SK-N-SH (cell line): ENCODE results near the gene MEF2C. TPM values are rescaled to one million over a fixed set of nuclear protein-coding genes. Genes with fewer than 3 reads are reported as not detected.

Experiments used
- CTCF ChIA-PET: fragments of 300-600, 350-600 bp; formaldehyde crosslinking; extraction: SDS; loops from one replicate; lab custom pipeline; 2021; lab: Yijun Ruan, JAX
- POLR2A ChIA-PET: fragments of 350-600 bp; sonication (Branson Sonifier 250); formaldehyde crosslinking; extraction: SDS; loops from one replicate; lab custom pipeline; 2020; ENCODE audit warnings: antibody characterized with exemption, inconsistent platforms; lab: Yijun Ruan, JAX
- DNase-seq: peaks from one replicate; pipeline ENCODE4 v3.0.0; 2012
- H2AFZ ChIP-seq: fragments of 200-600 bp; sonication (generic); 2 replicates; pipeline ENCODE4 v1.8.1; 2016; ENCODE audit warnings: antibody characterized with exemption, mild to moderate bottlenecking, low read depth
- H3F3A ChIP-seq: fragments of 200-600 bp; sonication (generic); replicated peaks from 2 replicates; pipeline ENCODE3; 2016; ENCODE audit warnings: antibody characterized with exemption, mild to moderate bottlenecking; ENCODE audit not compliant: insufficient read depth
- H3K27ac ChIP-seq, 2 experiments: fragments of 200-500 bp in 1 of 2; fragments of 200-600 bp in 1 of 2; sonication (Bioruptor generic) in 1 of 2; sonication (generic), shearing (Covaris generic) in 1 of 2; 2 replicates each; pipeline versions ENCODE4 v1.5.1 to v1.6.1; 2014 to 2016; ENCODE audit warnings: low read depth in 2 of 2, inconsistent platforms in 1 of 2, low read length in 1 of 2, mild to moderate bottlenecking in 1 of 2, mixed read lengths in 1 of 2
- H3K27me3 ChIP-seq: fragments of 200-600 bp; sonication (generic), shearing (Covaris generic); 2 replicates; pipeline ENCODE4 v1.6.1; 2016; ENCODE audit warnings: mixed run types; ENCODE audit not compliant: insufficient read depth
- H3K36me3 ChIP-seq, 2 experiments: fragments of 200-500 bp in 1 of 2; fragments of 200-600 bp in 1 of 2; sonication (Bioruptor generic) in 1 of 2; sonication (generic) in 1 of 2; replicated peaks in 1 of 2; 2 replicates each; pipeline versions ENCODE3 to v1.5.1; 2014 to 2016; ENCODE audit warnings: low read length in 1 of 2, mild to moderate bottlenecking in 1 of 2; ENCODE audit not compliant: insufficient read depth in 2 of 2, control insufficient read depth in 1 of 2
- H3K4me1 ChIP-seq, 2 experiments: fragments of 200-500 bp in 1 of 2; fragments of 200-600 bp in 1 of 2; sonication (Bioruptor generic) in 1 of 2; sonication (generic), shearing (Covaris generic) in 1 of 2; 2 replicates each; pipeline versions ENCODE4 v1.5.1 to v1.6.1; 2014 to 2016; ENCODE audit warnings: low read depth in 1 of 2, low read length in 1 of 2, mixed run types in 1 of 2; ENCODE audit not compliant: insufficient read depth in 2 of 2, control insufficient read depth in 1 of 2
- H3K4me2 ChIP-seq: fragments of 200-600 bp; sonication (generic), shearing (Covaris generic); 2 replicates; pipeline ENCODE4 v1.6.1; 2017; ENCODE audit warnings: mixed run types
- H3K4me3 ChIP-seq, 2 experiments: fragments of 200-500 bp in 1 of 2; fragments of 200-600 bp in 1 of 2; sonication (Bioruptor generic) in 1 of 2; sonication (generic), shearing (Covaris generic) in 1 of 2; 2 replicates each; pipeline versions ENCODE4 v1.5.1 to v1.8.1; 2014 to 2016; ENCODE audit warnings: low read depth in 2 of 2, inconsistent platforms in 1 of 2, low read length in 1 of 2, mild to moderate bottlenecking in 1 of 2, mixed read lengths in 1 of 2, moderate library complexity in 1 of 2
- H3K79me2 ChIP-seq: fragments of 200-600 bp; sonication (generic); 2 replicates; pipeline ENCODE4 v1.8.1; 2017; ENCODE audit warnings: mild to moderate bottlenecking; ENCODE audit not compliant: insufficient read depth
- H3K9ac ChIP-seq: fragments of 200-600 bp; sonication (generic); 2 replicates; pipeline ENCODE4 v1.6.1; 2017; ENCODE audit warnings: mixed run types
- H3K9me2 ChIP-seq: fragments of 200-600 bp; sonication (generic); 2 replicates; pipeline ENCODE4 v1.6.1; 2017; ENCODE audit warnings: mixed run types
- H3K9me3 ChIP-seq: fragments of 200-600 bp; sonication (generic); 2 replicates; pipeline ENCODE4 v1.6.1; 2017; ENCODE audit warnings: mixed run types, mild to moderate bottlenecking, moderate library complexity
- H4K20me1 ChIP-seq: fragments of 200-600 bp; sonication (generic); 2 replicates; pipeline ENCODE4 v1.6.1; 2017; ENCODE audit warnings: mild to moderate bottlenecking, mixed run types; ENCODE audit not compliant: insufficient read depth
- EP300 ChIP-seq, 2 experiments: IDR thresholded peaks; 2 replicates each; pipeline versions ENCODE4 v1.4.0 to v1.6.1; 2012; ENCODE audit warnings: borderline replicate concordance in 1 of 2, low read depth in 1 of 2, low read length in 1 of 2
- FOXM1 ChIP-seq: IDR thresholded peaks from 2 replicates; pipeline ENCODE4 v1.4.0; 2012; ENCODE audit warnings: low read depth, mild to moderate bottlenecking
- JUND ChIP-seq: IDR thresholded peaks from 2 replicates; pipeline ENCODE4 v1.4.0; 2012
- NRF1 ChIP-seq: IDR thresholded peaks from 2 replicates; pipeline ENCODE4 v1.6.1; 2012; ENCODE audit warnings: low read depth, mild to moderate bottlenecking, low read length
- POLR2AphosphoS5 ChIP-seq: IDR thresholded peaks from 2 replicates; pipeline ENCODE4 v1.6.1; 2012; ENCODE audit warnings: low read depth, low read length
- RAD21 ChIP-seq: IDR thresholded peaks from 2 replicates; pipeline ENCODE4 v1.6.1; 2012; ENCODE audit warnings: mild to moderate bottlenecking, low read length
- RXRA ChIP-seq: IDR thresholded peaks from 2 replicates; pipeline ENCODE4 v1.4.0; 2012; ENCODE audit warnings: low read depth, mild to moderate bottlenecking, borderline replicate concordance
- SIN3A ChIP-seq: IDR thresholded peaks from 2 replicates; pipeline ENCODE4 v1.6.1; 2012; ENCODE audit warnings: low read depth, mild to moderate bottlenecking, low read length, moderate library complexity, borderline replicate concordance
- TCF12 ChIP-seq: IDR thresholded peaks from 2 replicates; pipeline ENCODE4 v1.4.0; 2012
- YY1 ChIP-seq: IDR thresholded peaks from 2 replicates; pipeline ENCODE4 v1.4.0; 2012; ENCODE audit warnings: low read depth, mild to moderate bottlenecking
- WGBS: methylation state at CpG from one replicate; pipeline ENCODE4 v1.1.6; 2017; ENCODE audit warnings: low lambda C conversion rate; 5-methylcytosine and 5-hydroxymethylcytosine counted together
- polyA plus RNA-seq, 3 experiments: library from polyadenylated mRNA; depleted of rRNA; stranded (reverse); fragments of >200 nt; gene quantifications; 2 replicates each; pipeline ENCODE4 v1.2.3, GENCODE V29; 2012
- TF ChIP-seq, protein P1 (sequence below): IDR thresholded peaks from 2 replicates; pipeline ENCODE4 v1.4.0; 2012; ENCODE audit warnings: low read depth
- TF ChIP-seq, protein P2 (sequence below): IDR thresholded peaks from 2 replicates; pipeline ENCODE4; 2012
- TF ChIP-seq, protein P3 (sequence below): fragments of 200-600 bp; sonication (generic); IDR thresholded peaks from 2 replicates; pipeline ENCODE4 v1.6.1; 2017; ENCODE audit warnings: antibody characterized with exemption, mild to moderate bottlenecking, moderate library complexity

MEF2C gene
- polyA plus RNA-seq, 1 of the 3 experiments (the other 2 are of a cell fraction) = 1.2 TPM

DNA sequence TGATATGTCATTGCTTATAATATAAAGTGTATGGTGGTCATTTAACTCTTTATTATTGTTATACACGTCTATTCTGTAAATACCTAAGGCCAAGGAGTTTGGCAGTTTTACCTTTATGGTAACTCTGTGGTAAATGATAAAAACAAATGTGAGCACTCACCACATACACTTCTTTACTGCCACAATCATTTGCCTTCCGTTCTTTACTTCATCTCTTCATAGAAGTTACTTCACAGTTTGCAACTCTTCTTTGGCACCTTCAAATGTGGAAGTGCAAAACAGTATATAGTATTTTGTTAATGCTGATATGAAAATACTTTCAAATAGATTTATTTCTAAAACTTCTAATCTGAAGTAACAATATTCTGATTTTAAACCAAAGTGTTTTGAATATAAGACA is 4.4 kb upstream of the MEF2C start:
- no peaks in the 10 kb centered on the region for H4K20me1 ChIP-seq
- H3K9ac ChIP-seq = no peak overlapping the region
- no peaks in the 10 kb centered on the region for H3K9me2 ChIP-seq
- H3K79me2 ChIP-seq = no peaks in the 10 kb centered on the region
- no peak overlapping the region for H3K4me3 ChIP-seq
- no peak for TF ChIP-seq FOXM1
- no peak for TF ChIP-seq POLR2AphosphoS5
- TF ChIP-seq NRF1 = no peak
- TF ChIP-seq RXRA = no peak
- TF ChIP-seq, protein P1, sequence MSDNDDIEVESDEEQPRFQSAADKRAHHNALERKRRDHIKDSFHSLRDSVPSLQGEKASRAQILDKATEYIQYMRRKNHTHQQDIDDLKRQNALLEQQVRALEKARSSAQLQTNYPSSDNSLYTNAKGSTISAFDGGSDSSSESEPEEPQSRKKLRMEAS = no peak
- TF ChIP-seq YY1 = no peak
- TF ChIP-seq EP300 (IDR thresholded peaks at IDR 0.05; ENCODE audit: borderline replicate concordance in 1 of 2, low read depth in 1 of 2, low read length in 1 of 2) = no peak
- TF ChIP-seq SIN3A = no peak
- TF ChIP-seq, all 33 proteins: peak for 0
- CTCF ChIA-PET = no interaction called here
- no peaks in the 10 kb centered on the region for H3K9me3 ChIP-seq
- peaks cover 10% of the 10 kb centered on the region for H3F3A ChIP-seq
- H3K27ac ChIP-seq = no peak overlapping the region
- H3K4me2 ChIP-seq = no peak overlapping the region
- WGBS = 71% methylated on average over 2 of the region's 2 CpGs
- H3K36me3 ChIP-seq = no peaks in the 10 kb centered on the region
- peaks cover 0 to 2% of the 10 kb centered on the region in 2 experiments; a peak in 2 of 4 replicates for H3K4me1 ChIP-seq
- DNase-seq = no peak
- H3K27me3 ChIP-seq = no peaks in the 10 kb centered on the region
- POLR2A ChIA-PET = no interaction called here
- no peak overlapping the region; the same call in 1 of the 2 replicates for H2AFZ ChIP-seq

DNA sequence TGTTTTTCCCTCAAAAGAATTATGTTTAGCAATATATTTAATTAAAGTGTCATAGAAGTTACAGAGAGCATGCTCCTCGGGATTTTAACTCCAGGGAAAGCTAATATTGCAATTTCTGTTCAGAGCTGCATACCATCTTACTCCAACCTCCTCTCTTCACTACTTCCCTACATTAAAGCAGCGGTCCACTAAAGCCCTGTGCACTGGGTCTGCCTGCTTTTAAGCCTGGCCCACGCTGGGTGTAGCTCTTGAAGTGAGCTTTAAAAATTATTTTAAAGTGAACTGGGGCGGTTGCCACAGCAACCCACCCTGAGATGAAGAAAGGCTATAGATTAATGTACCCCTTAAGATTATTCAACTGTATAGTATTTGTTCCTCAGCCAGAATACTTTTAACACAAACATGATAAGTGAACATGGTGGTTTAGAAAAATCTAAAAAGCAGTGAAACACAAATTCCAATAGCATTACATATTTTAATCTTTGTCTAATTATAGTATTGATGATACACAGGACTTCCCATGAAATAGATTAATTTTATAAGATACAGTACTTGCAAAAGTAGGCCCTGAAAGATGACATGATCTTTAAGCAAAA is 3.9 kb upstream of the MEF2C start:
- Histone ChIP-seq H3K9me3 (no peaks in the 10 kb centered on the region), H3K4me1 (peaks cover 0 to 2% of the 10 kb centered on the region in 2 experiments; a peak in 2 of 4 replicates), H3K4me3 (no peak overlapping the region), H3K4me2 (no peak overlapping the region), H3K9me2 (no peaks in the 10 kb centered on the region), H4K20me1 (no peaks in the 10 kb centered on the region), H3K9ac (no peak overlapping the region), H2AFZ (no peak overlapping the region), H3K27ac (no peak overlapping the region), H3F3A (peaks cover 10% of the 10 kb centered on the region), H3K27me3 (no peaks in the 10 kb centered on the region), H3K79me2 (no peaks in the 10 kb centered on the region), H3K36me3 (no peaks in the 10 kb centered on the region)
- WGBS = 85% methylated on average over 4 of the region's 4 CpGs
- TF ChIP-seq FOXM1 (no peak), TCF12 (no peak), NRF1 (no peak), RAD21 (no peak), SIN3A (no peak), JUND (no peak)
- TF ChIP-seq, protein P2, sequence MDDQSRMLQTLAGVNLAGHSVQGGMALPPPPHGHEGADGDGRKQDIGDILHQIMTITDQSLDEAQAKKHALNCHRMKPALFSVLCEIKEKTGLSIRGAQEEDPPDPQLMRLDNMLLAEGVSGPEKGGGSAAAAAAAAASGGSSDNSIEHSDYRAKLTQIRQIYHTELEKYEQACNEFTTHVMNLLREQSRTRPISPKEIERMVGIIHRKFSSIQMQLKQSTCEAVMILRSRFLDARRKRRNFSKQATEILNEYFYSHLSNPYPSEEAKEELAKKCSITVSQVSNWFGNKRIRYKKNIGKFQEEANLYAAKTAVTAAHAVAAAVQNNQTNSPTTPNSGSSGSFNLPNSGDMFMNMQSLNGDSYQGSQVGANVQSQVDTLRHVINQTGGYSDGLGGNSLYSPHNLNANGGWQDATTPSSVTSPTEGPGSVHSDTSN = no peak
- TF ChIP-seq, protein P3, sequence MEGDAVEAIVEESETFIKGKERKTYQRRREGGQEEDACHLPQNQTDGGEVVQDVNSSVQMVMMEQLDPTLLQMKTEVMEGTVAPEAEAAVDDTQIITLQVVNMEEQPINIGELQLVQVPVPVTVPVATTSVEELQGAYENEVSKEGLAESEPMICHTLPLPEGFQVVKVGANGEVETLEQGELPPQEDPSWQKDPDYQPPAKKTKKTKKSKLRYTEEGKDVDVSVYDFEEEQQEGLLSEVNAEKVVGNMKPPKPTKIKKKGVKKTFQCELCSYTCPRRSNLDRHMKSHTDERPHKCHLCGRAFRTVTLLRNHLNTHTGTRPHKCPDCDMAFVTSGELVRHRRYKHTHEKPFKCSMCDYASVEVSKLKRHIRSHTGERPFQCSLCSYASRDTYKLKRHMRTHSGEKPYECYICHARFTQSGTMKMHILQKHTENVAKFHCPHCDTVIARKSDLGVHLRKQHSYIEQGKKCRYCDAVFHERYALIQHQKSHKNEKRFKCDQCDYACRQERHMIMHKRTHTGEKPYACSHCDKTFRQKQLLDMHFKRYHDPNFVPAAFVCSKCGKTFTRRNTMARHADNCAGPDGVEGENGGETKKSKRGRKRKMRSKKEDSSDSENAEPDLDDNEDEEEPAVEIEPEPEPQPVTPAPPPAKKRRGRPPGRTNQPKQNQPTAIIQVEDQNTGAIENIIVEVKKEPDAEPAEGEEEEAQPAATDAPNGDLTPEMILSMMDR = no peak
- DNase-seq = no peak
- ChIA-PET POLR2A (no interaction called here), CTCF (no interaction called here)
